Rectal smooth muscle tissue (tissue), 1 donor: ENCODE measurements around the gene TMC8.

Experiments used
- H3K27ac ChIP-seq: one replicate; pipeline ENCODE4 v1.7.0; 2013; ENCODE audit warnings: low read depth, low read length, inconsistent platforms
- H3K27me3 ChIP-seq: one replicate; pipeline ENCODE4 v1.7.0; 2013; ENCODE audit warnings: low read length; ENCODE audit not compliant: control insufficient read depth, insufficient read depth
- H3K36me3 ChIP-seq: one replicate; pipeline ENCODE4 v1.7.0; 2013; ENCODE audit warnings: low read length; ENCODE audit not compliant: control insufficient read depth, insufficient read depth
- H3K4me1 ChIP-seq: one replicate; pipeline ENCODE4 v1.7.0; 2013; ENCODE audit warnings: low read length; ENCODE audit not compliant: control insufficient read depth, insufficient read depth
- H3K4me3 ChIP-seq: one replicate; pipeline ENCODE4 v1.7.0; 2013; ENCODE audit warnings: low read length
- H3K9ac ChIP-seq: one replicate; pipeline ENCODE4 v1.7.0; 2013; ENCODE audit warnings: low read length

The TMC8 gene

DNA sequence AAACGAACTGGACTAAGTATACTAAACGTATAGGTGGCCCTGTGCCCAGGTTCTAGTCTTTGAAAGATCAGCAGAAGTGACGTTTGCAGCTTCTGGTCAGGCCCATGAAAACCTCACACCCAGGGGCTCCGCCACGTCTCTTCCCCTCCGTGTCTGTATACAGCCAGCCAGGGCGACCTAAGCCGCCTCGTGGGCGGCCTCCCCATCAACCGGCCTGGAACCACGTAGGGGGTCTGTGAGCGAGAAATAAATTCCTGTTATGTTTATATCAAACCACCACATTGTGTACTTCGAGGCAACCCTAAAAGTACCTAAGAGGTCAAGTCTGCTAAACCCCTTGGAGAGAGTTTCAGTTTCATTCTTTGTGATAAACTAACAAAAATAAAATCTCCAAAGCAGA lies 49.5 kb downstream of the TMC8 start:
- Histone ChIP-seq H3K9ac (no peak overlapping the region), H3K27me3 (no peaks in the 10 kb centered on the region), H3K4me1 (peaks cover 11% of the 10 kb centered on the region), H3K4me3 (no peak overlapping the region), H3K36me3 (no peaks in the 10 kb centered on the region), H3K27ac (peak overlapping the region; percentile 57)

DNA sequence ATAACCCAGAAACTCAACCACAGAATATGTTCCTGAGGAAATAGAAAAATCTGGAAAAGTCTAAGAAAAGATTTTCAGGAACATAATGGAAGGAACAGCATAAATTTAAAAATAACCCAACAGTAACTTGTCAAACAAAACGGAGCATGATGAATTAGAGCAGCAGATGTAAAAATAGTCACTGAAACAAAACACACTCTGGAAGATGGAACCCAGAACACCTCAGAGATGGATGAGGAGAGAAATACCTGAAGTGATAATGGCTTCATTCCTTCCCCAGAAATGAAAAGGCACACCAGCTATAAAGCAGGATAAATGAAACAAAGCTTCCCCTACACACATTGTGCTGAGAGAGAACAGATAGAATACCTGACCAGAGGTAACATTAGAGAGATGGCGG lies 49.9 kb downstream of the TMC8 start:
- Histone ChIP-seq H3K27ac (peak overlapping the region; percentile 57), H3K4me3 (no peak overlapping the region), H3K9ac (no peak overlapping the region), H3K36me3 (no peaks in the 10 kb centered on the region), H3K4me1 (peaks cover 12% of the 10 kb centered on the region), H3K27me3 (no peaks in the 10 kb centered on the region)

DNA sequence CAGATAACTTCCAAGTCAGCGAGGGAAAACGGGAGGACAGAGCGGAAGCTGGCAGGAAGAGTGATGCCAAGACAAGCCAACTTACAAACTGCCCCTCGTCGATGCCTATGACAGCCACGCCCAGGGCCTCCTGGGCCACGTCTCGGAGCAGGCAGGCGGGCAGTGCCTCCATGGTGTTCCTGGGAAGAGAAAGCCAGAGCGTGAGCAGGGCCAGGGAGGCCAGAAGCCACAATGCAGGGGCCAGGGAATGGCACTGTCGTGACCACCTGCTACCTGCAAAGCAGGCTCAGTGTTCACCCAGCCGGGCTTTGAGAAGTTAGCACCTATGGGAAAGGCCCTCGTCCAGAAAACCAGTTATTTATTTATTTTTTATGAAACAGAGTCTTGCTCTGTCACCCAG lies 51.9 kb downstream of the TMC8 start:
- Histone ChIP-seq H3K27ac (no peak overlapping the region), H3K27me3 (no peaks in the 10 kb centered on the region), H3K4me3 (no peak overlapping the region), H3K36me3 (no peaks in the 10 kb centered on the region), H3K9ac (no peak overlapping the region), H3K4me1 (peaks cover 8% of the 10 kb centered on the region)

DNA sequence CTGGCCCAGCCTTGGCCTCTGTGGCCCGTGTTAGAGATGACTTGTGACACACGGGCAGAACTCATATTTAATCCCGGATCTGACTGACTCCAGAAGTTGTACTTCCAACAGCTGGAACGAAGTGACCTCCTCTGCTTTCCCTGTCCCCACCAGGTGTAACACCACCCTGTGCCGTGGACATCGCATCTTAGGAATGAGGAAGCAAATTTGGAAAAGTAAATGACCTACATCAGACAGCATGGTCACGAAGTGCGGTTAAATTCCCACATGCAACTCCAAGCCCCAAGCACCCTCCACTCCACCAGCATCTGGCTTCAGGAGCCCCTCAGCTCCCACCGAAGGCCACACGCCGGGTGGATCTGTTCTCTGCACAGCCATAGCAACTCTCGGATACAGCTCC lies 53.3 kb downstream of the TMC8 start:
- Histone ChIP-seq H3K4me3 (no peak overlapping the region), H3K4me1 (peaks cover 8% of the 10 kb centered on the region), H3K27me3 (no peaks in the 10 kb centered on the region), H3K9ac (no peak overlapping the region), H3K36me3 (no peaks in the 10 kb centered on the region), H3K27ac (no peak overlapping the region)

DNA sequence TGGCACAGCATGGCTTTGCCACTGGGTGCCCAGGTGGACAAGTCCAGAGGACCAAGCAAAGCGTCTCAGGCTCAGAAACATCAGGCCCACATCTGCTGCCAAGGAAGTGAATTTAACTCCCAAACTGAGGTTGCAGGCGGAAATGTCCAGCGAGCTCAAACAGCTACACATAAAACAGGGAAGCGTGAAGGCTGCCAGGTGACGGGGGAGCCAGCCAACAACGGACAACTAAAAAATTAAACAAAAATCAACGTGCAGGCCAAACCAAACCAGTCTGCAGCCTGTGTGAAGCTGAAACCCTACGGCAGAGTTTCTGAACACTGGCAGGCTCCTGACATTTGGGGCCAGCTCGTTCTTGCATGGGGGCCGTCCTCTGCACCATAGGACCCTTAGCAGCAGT lies 53.8 kb downstream of the TMC8 start:
- H3K27ac ChIP-seq: no peak overlapping the region
- H3K36me3 ChIP-seq: no peaks in the 10 kb centered on the region
- H3K4me3 ChIP-seq: no peak overlapping the region
- H3K9ac ChIP-seq: no peak overlapping the region
- peaks cover 8% of the 10 kb centered on the region for H3K4me1 ChIP-seq
- no peaks in the 10 kb centered on the region for H3K27me3 ChIP-seq

DNA sequence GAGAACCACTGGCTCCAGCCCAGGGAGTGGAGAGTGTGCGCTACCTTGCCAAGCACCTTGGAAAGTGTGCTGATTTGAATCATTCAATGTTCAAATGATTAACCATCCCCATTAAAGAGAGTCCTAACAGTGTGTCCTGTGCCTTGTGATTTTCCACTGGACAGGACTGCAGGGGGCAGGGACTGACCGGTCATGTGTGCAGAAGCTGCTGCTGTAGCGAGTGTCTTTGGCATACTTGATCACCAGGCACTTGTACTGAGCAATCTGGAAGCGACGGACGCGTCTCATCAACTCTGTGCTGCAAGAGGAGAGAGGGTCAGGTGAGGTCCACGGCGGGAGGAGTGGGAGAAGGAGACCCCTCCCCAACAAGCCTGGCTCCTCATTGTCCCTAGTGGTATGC lies 54.3 kb downstream of the TMC8 start:
- Histone ChIP-seq H3K4me3 (no peak overlapping the region), H3K4me1 (peaks cover 8% of the 10 kb centered on the region), H3K27me3 (no peaks in the 10 kb centered on the region), H3K36me3 (no peaks in the 10 kb centered on the region), H3K9ac (no peak overlapping the region), H3K27ac (no peak overlapping the region)

DNA sequence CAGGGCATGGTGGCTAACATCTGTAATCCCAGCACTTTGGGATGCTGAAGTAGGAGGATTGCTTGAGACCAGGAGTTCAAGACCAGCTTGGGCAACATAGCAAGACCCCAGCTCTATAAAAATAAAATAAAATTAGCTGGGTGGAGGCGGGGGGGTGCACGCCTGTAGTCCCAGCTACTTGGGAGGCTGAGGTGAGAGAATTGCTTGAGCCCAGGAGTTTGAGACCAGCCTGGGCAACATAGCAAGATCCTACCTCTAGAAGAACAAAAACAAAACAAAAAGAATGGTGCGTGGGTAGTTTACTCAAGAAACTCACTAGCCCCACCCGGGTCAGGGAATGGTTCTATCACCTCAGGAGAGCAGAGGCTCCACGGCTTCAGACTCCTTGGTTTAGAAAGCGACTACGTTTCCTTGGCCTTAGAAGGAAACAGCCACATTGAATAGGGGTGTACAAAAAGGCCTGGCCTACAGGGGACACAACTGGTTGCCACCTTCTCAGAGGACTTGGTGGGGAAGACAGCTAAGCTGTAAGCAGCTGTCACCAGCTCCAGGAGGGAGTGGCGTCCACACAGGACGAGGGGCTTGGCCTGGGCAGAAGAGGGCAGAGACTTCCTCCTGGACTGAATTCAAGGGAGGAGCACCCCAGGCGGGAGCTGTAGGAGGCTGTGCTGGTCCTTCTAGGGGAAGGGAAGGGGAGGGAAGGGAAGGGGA lies 55.6 kb downstream of the TMC8 start:
- H3K27me3 ChIP-seq: no peaks in the 10 kb centered on the region
- H3K4me3 ChIP-seq: no peak overlapping the region
- H3K36me3 ChIP-seq: no peaks in the 10 kb centered on the region
- no peak overlapping the region for H3K9ac ChIP-seq
- peaks cover 2% of the 10 kb centered on the region for H3K4me1 ChIP-seq
- H3K27ac ChIP-seq: no peak overlapping the region

DNA sequence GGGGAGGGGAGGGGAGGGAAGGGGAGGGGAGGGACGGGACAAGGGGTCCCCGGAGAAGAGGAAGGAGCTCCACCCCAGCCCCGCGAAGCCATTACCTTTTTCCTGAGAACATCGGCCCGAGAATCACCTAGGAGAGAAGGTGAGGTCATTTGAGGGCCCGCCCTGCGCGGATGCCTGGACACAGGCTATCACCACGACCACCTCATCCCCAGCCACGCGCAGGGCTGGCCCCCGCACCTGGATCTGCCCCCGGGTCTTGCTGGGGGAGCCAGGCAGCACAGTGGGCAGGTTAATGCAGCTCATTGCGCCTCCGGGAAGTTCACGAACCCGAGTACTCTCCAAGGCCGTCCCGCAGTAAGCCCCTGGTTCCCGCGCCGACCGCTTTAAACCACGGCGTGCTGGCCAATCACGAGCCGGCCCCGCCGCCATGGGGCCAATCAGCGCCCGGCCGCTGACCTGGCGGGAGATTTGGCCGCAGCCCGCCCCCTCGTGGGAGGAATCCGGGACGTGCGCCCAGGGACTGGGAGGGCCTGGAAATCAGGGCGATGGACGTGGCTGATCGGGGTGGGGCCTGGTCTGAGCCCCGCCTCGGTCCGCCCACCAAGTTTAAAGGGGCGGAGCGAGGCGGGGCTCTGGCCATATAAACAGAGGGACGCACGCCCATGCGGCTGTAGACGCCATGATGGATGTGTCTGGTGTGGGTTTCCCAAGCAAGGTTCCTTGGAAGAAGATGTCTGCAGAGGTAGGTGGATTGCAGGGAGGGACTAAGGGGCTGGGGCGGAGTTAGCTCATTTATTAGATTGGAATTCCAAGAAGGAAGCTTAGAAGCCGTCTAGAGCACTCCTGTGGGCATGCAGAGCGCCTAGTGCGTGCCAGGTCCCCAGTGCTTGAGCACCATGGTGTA lies 56.4 kb downstream of the TMC8 start, which contains the start of the genes AFMID and TK1:
Gene AFMID (plus strand): TSS at position 671 of the 904 bp plus-strand sequence. CDS start 9 bp downstream, at position 680.
Gene TK1 (minus strand): TSS at position 361 of the 904 bp plus-strand sequence. CDS start 58 bp downstream, at position 303.
- no peaks in the 10 kb centered on the region for H3K36me3 ChIP-seq
- H3K27ac ChIP-seq: no peak within 1 kb of the TSS
- H3K27me3 ChIP-seq: no peaks in the 10 kb centered on the region
- H3K4me3 ChIP-seq: peak within 1 kb of the TSS; percentile 78
- H3K4me1 ChIP-seq: peaks cover 2% of the 10 kb centered on the region
- no peak within 1 kb of the TSS for H3K9ac ChIP-seq
